HL-60 (cell line): ENCODE data around the gene DMXL1.

ENCODE experiments used
- GABPA ChIP-seq: IDR thresholded peaks from 2 replicates; pipeline ENCODE4 v1.6.1; 2012; ENCODE audit warnings: low read depth
- POLR2AphosphoS5 ChIP-seq: IDR thresholded peaks from 2 replicates; pipeline ENCODE4 v1.6.1; 2012; ENCODE audit warnings: low read depth
- SPI1 ChIP-seq: IDR thresholded peaks from 2 replicates; pipeline ENCODE4 v1.6.1; 2012; ENCODE audit warnings: low read depth, mild to moderate bottlenecking, borderline replicate concordance
- TF ChIP-seq, protein P1 (sequence below): IDR thresholded peaks from one replicate; pipeline ENCODE4 v1.5.1; 2011; ENCODE audit warnings: low read length, control low read depth, inconsistent platforms; ENCODE audit not compliant: insufficient read depth
- TF ChIP-seq, protein P2 (sequence below): IDR thresholded peaks from 2 replicates; pipeline ENCODE4 v1.6.1; 2012; ENCODE audit warnings: low read depth; ENCODE audit not compliant: insufficient replicate concordance

DNA sequence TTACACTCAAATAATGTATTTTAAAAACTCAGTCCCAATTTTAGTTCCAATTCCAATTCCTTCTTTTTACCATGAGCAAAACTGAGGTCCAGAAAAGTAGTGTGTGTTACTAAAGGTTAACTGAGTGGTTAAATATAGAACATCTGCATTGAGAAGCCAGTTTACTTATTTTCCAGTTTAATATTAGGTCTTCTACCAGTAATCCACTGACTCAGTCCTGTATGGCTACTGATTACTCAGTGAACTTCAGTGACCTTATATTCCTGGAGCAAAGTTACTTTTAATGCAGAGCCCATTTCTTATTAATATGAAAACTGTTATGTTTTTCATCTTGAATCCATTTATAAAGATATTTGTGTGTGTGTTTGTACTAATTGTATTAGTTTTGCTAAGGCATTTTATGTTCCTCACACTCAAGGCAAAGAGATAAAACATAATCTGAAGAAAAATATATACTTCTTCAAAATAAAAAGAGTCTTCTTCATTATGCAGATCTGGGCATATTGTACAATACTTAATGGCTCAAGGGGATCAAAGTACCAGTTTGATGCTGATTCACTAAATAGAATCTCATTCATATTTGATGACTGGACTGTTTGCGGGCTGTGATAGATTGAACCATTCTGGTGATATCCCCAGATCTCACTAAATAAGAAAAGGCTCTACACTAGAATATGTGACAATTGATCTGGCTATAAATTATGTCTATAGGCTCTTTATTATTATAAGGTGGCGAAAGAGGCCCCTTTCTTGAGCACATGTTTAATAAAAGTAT lies 60.8 kb downstream of the DMXL1 start:
- TF ChIP-seq, protein P1, sequence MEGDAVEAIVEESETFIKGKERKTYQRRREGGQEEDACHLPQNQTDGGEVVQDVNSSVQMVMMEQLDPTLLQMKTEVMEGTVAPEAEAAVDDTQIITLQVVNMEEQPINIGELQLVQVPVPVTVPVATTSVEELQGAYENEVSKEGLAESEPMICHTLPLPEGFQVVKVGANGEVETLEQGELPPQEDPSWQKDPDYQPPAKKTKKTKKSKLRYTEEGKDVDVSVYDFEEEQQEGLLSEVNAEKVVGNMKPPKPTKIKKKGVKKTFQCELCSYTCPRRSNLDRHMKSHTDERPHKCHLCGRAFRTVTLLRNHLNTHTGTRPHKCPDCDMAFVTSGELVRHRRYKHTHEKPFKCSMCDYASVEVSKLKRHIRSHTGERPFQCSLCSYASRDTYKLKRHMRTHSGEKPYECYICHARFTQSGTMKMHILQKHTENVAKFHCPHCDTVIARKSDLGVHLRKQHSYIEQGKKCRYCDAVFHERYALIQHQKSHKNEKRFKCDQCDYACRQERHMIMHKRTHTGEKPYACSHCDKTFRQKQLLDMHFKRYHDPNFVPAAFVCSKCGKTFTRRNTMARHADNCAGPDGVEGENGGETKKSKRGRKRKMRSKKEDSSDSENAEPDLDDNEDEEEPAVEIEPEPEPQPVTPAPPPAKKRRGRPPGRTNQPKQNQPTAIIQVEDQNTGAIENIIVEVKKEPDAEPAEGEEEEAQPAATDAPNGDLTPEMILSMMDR, result no peak
- TF ChIP-seq, protein P2, sequence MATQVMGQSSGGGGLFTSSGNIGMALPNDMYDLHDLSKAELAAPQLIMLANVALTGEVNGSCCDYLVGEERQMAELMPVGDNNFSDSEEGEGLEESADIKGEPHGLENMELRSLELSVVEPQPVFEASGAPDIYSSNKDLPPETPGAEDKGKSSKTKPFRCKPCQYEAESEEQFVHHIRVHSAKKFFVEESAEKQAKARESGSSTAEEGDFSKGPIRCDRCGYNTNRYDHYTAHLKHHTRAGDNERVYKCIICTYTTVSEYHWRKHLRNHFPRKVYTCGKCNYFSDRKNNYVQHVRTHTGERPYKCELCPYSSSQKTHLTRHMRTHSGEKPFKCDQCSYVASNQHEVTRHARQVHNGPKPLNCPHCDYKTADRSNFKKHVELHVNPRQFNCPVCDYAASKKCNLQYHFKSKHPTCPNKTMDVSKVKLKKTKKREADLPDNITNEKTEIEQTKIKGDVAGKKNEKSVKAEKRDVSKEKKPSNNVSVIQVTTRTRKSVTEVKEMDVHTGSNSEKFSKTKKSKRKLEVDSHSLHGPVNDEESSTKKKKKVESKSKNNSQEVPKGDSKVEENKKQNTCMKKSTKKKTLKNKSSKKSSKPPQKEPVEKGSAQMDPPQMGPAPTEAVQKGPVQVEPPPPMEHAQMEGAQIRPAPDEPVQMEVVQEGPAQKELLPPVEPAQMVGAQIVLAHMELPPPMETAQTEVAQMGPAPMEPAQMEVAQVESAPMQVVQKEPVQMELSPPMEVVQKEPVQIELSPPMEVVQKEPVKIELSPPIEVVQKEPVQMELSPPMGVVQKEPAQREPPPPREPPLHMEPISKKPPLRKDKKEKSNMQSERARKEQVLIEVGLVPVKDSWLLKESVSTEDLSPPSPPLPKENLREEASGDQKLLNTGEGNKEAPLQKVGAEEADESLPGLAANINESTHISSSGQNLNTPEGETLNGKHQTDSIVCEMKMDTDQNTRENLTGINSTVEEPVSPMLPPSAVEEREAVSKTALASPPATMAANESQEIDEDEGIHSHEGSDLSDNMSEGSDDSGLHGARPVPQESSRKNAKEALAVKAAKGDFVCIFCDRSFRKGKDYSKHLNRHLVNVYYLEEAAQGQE, result no peak
- TF ChIP-seq POLR2AphosphoS5 (no peak), GABPA (no peak), SPI1 (no peak)
